T-helper 2 cell treated with Interferon-gamma antibody and Interleukin-4, amounts not matched to agents 100 ng/mL and 5 ng/mL, for 36 hours (primary cell): ENCODE data around the gene IGFBP3. TPM values are rescaled to one million over a fixed set of nuclear protein-coding genes. Genes with fewer than 3 reads are reported as not detected.

Experiments
- intact Hi-C: fragments of 100-400 bp; cut with micrococcal nuclease; formaldehyde crosslinking; loops from one replicate; pipeline ENCODE4 v1.15.1; 2023
- total RNA-seq: library from RNA; stranded (reverse); gene quantifications from 2 replicates; pipeline ENCODE4 v1.2.3, GENCODE V29; 2022

IGFBP3 gene
- total RNA-seq, 1 donor from 2014 or later, result 1.5 TPM

GRCh38 chr7:45893374-45893995 lies 27.6 kb downstream of the IGFBP3 start:
- intact Hi-C loops, result no loop called here

GRCh38 chr7:45892407-45893035 lies 28.6 kb downstream of the IGFBP3 start:
- intact Hi-C loops, result no loop called here

GRCh38 chr7:45891462-45892402 lies 29.3 kb downstream of the IGFBP3 start:
- intact Hi-C loops, result no loop called here

- intact Hi-C loops, result no loop called here
Observed at GRCh38 chr7:45890902-45891461, 30.1 kb downstream of the IGFBP3 start.

- intact Hi-C loops, result no loop called here
Observed at GRCh38 chr7:45890125-45890901, 30.8 kb downstream of the IGFBP3 start.

- intact Hi-C loops, result no loop called here
Observed at GRCh38 chr7:45889367-45890067, 31.6 kb downstream of the IGFBP3 start.

GRCh38 chr7:45888993-45889366 lies 32.1 kb downstream of the IGFBP3 start:
- intact Hi-C loops, result no loop called here

- intact Hi-C loops, result no loop called here
Observed at GRCh38 chr7:45888185-45888992, 32.7 kb downstream of the IGFBP3 start, which contains the start of gene IGFBP1. TSS of gene IGFBP1 (plus strand) at chr7:45888488. CDS start at chr7:45888653, 165 bp downstream.

- intact Hi-C loops, result no loop called here
Observed at GRCh38 chr7:45886931-45887667, 34.0 kb downstream of the IGFBP3 start.

GRCh38 chr7:45885264-45885882 lies 35.7 kb downstream of the IGFBP3 start:
- intact Hi-C loops, result no loop called here

- intact Hi-C loops, result no loop called here
Observed at GRCh38 chr7:45884136-45884535, 36.9 kb downstream of the IGFBP3 start.

GRCh38 chr7:45882465-45882810 lies 38.6 kb downstream of the IGFBP3 start:
- intact Hi-C loops, result no loop called here

GRCh38 chr7:45881759-45882464 lies 39.2 kb downstream of the IGFBP3 start:
- intact Hi-C loops, result no loop called here

GRCh38 chr7:45881280-45881758 lies 39.8 kb downstream of the IGFBP3 start:
- intact Hi-C loops, result no loop called here

GRCh38 chr7:45880433-45880860 lies 40.6 kb downstream of the IGFBP3 start:
- intact Hi-C loops, result no loop called here

- intact Hi-C loops, result no loop called here
Observed at GRCh38 chr7:45878457-45879144, 42.5 kb downstream of the IGFBP3 start.

- intact Hi-C loops, result no loop called here
Observed at GRCh38 chr7:45876519-45876918, 44.6 kb downstream of the IGFBP3 start.
